ENCODE measurements around the gene CLDN12. TPM values are rescaled to one million over a fixed set of nuclear protein-coding genes. Genes with fewer than 3 reads are reported as not detected.

CLDN12 gene
- total RNA-seq, 2 experiments from 2014 or later = 3.9 to 4.3 TPM

- TF ChIP-seq CTCF (IDR thresholded peaks at IDR 0.05) = no peak
- intact Hi-C loops (cut with micrococcal nuclease) = no loop called here
- DNase-seq (no peak), ATAC-seq (no peak)
- POLR2A ChIA-PET = interaction anchor here (0.6 to 1.0 kb wide), 2 partner anchors 9 to 1607 kb away, joined by 3 read pairs; no protein-coding TSS in a partner anchor
- no peaks in the 10 kb centered on the region for H3K4me1 Mint-ChIP-seq (ENCODE audit: low read depth)
- H3K27ac Mint-ChIP-seq = no peak overlapping the region
- CTCF ChIA-PET = interaction anchor here (0.9 to 1.7 kb wide), 5 partner anchors 8 to 99 kb away, joined by 3 to 5 read pairs (median 4); partner anchors contain the start of genes CLDN12 and GTPBP10
- no peaks in the 10 kb centered on the region for H3K27me3 Mint-ChIP-seq
- no peak overlapping the region for H3K4me3 Mint-ChIP-seq
- peaks cover 3% of the 10 kb centered on the region for H3K36me3 Mint-ChIP-seq (ENCODE audit: low read depth)
- no peaks in the 10 kb centered on the region for H3K9me3 Mint-ChIP-seq
These were observed 8.2 kb downstream of the CLDN12 start for GRCh38 chr7:90411510-90411909.

GRCh38 chr7:90412458-90413184 lies 9.4 kb downstream of the CLDN12 start:
- peak; percentile 35 for TF ChIP-seq CTCF (IDR thresholded peaks at IDR 0.05)
- H3K9me3 Mint-ChIP-seq = no peaks in the 10 kb centered on the region
- H3K27me3 Mint-ChIP-seq = no peaks in the 10 kb centered on the region
- ATAC-seq (peak; percentile 30), DNase-seq (peak; percentile 53)
- H3K36me3 Mint-ChIP-seq (ENCODE audit: low read depth) = peaks cover 3% of the 10 kb centered on the region
- ChIA-PET POLR2A (no interaction called here), CTCF (interaction anchor here (1.0 to 1.7 kb wide), 4 partner anchors 9 to 100 kb away, joined by 3 to 5 read pairs (median 4); partner anchors contain the start of gene CLDN12)
- H3K27ac Mint-ChIP-seq = no peak overlapping the region
- intact Hi-C loops (cut with micrococcal nuclease) = no loop called here
- no peaks in the 10 kb centered on the region for H3K4me1 Mint-ChIP-seq (ENCODE audit: low read depth)
- H3K4me3 Mint-ChIP-seq = no peak overlapping the region

GRCh38 chr7:90413185-90413528 lies 9.9 kb downstream of the CLDN12 start:
- ChIA-PET CTCF (interaction anchor here (1.0 kb wide), 1 partner anchor 9 kb away, joined by 3 read pairs; no protein-coding TSS in a partner anchor), POLR2A (no interaction called here)
- Mint-ChIP-seq H3K9me3 (no peaks in the 10 kb centered on the region), H3K27ac (no peak overlapping the region), H3K36me3 (ENCODE audit: low read depth) (peaks cover 3% of the 10 kb centered on the region), H3K4me3 (no peak overlapping the region), H3K27me3 (no peaks in the 10 kb centered on the region), H3K4me1 (ENCODE audit: low read depth) (no peaks in the 10 kb centered on the region)
- intact Hi-C loops (cut with micrococcal nuclease) = no loop called here
- ATAC-seq (no peak), DNase-seq (no peak)
- no peak for TF ChIP-seq CTCF (IDR thresholded peaks at IDR 0.05)

- Mint-ChIP-seq H3K27ac (no peak overlapping the region), H3K4me3 (no peak overlapping the region), H3K4me1 (ENCODE audit: low read depth) (peaks cover 15% of the 10 kb centered on the region), H3K36me3 (ENCODE audit: low read depth) (no peaks in the 10 kb centered on the region), H3K9me3 (no peaks in the 10 kb centered on the region), H3K27me3 (no peaks in the 10 kb centered on the region)
- ChIA-PET POLR2A (no interaction called here), CTCF (interaction anchor here (1.1 kb wide), 1 partner anchor 34 kb away, joined by 3 read pairs; no protein-coding TSS in a partner anchor)
- DNase-seq = no peak
- no peak for TF ChIP-seq CTCF (IDR thresholded peaks at IDR 0.05)
- no peak for ATAC-seq
- intact Hi-C loops (cut with micrococcal nuclease) = loop anchor here (10.0 kb wide), 1 partner anchor 177 kb away; the partner anchor contains the start of gene CFAP69
These were observed 18.4 kb downstream of the CLDN12 start for GRCh38 chr7:90421651-90422050.

GRCh38 chr7:90424720-90425119 lies 21.5 kb downstream of the CLDN12 start:
- H3K4me3 Mint-ChIP-seq = no peak overlapping the region
- TF ChIP-seq CTCF (IDR thresholded peaks at IDR 0.05) = no peak
- H3K27me3 Mint-ChIP-seq = peaks cover 4% of the 10 kb centered on the region
- ATAC-seq (peak; percentile 88), DNase-seq (no peak)
- intact Hi-C loops (cut with micrococcal nuclease) = loop anchor here (5.0 to 10.0 kb wide), 2 partner anchors 112 to 180 kb away; partner anchors contain the start of gene CFAP69
- H3K9me3 Mint-ChIP-seq = no peaks in the 10 kb centered on the region
- ChIA-PET POLR2A (no interaction called here), CTCF (interaction anchor here (1.2 kb wide), 1 partner anchor 13 kb away, joined by 3 read pairs; no protein-coding TSS in a partner anchor)
- H3K4me1 Mint-ChIP-seq (ENCODE audit: low read depth) = peaks cover 15% of the 10 kb centered on the region
- peak overlapping the region; percentile 74 for H3K27ac Mint-ChIP-seq
- H3K36me3 Mint-ChIP-seq (ENCODE audit: low read depth) = no peaks in the 10 kb centered on the region

Measured in activated CD8-positive, alpha-beta T cell treated with anti-CD3 and anti-CD28 coated beads for 36 hours (primary cell).